ENCODE measurements around the gene SLC35F1.
"Not testable (repeated sequence)": the region's sequence is repeated elsewhere in the genome, so short reads cannot be mapped to it uniquely, and the experiment has no call there.

SLC35F1 gene

GRCh38 chr6:118016532-118016931 is 109.5 kb downstream of the SLC35F1 start:
- DNase-seq, result no peak

- DNase-seq, result no peak
Measured at GRCh38 chr6:118017301-118017848, 110.3 kb downstream of the SLC35F1 start.

- no peak for DNase-seq
Measured at GRCh38 chr6:118023771-118024170, 116.7 kb downstream of the SLC35F1 start.

- DNase-seq, result no peak
Measured at GRCh38 chr6:118029967-118030366, 122.9 kb downstream of the SLC35F1 start.

- DNase-seq, result not testable (repeated sequence)
Measured at GRCh38 chr6:118037479-118037878, 130.4 kb downstream of the SLC35F1 start.

- no peak for DNase-seq
Measured at GRCh38 chr6:118042855-118043254, 135.8 kb downstream of the SLC35F1 start.

GRCh38 chr6:118044275-118044674 is 137.2 kb downstream of the SLC35F1 start:
- DNase-seq, result no peak

GRCh38 chr6:118054082-118054481 is 147.0 kb downstream of the SLC35F1 start:
- DNase-seq, result no peak

GRCh38 chr6:118061666-118062065 is 154.6 kb downstream of the SLC35F1 start:
- no peak for DNase-seq

- no peak for DNase-seq
Measured at GRCh38 chr6:118080547-118080946, 173.5 kb downstream of the SLC35F1 start.

- DNase-seq, result no peak
Measured at GRCh38 chr6:118083711-118084110, 176.6 kb downstream of the SLC35F1 start.

GRCh38 chr6:118085665-118086064 is 178.6 kb downstream of the SLC35F1 start:
- DNase-seq, result no peak

GRCh38 chr6:118086159-118086558 is 179.1 kb downstream of the SLC35F1 start:
- DNase-seq, result no peak

GRCh38 chr6:118092086-118092485 is 185.0 kb downstream of the SLC35F1 start:
- DNase-seq, result no peak

GRCh38 chr6:118097576-118097975 is 190.5 kb downstream of the SLC35F1 start:
- no peak for DNase-seq

GRCh38 chr6:118100717-118101116 is 193.7 kb downstream of the SLC35F1 start:
- no peak for DNase-seq

GRCh38 chr6:118101220-118101619 is 194.2 kb downstream of the SLC35F1 start:
- DNase-seq, result no peak

- DNase-seq, result no peak
Measured at GRCh38 chr6:118101831-118102345, 194.8 kb downstream of the SLC35F1 start.

- DNase-seq, result no peak
Measured at GRCh38 chr6:118102401-118102800, 195.3 kb downstream of the SLC35F1 start.

GRCh38 chr6:118103381-118104146 is 196.5 kb downstream of the SLC35F1 start:
- DNase-seq, result no peak

- no peak for DNase-seq
Measured at GRCh38 chr6:118122161-118122725, 215.2 kb downstream of the SLC35F1 start.

- DNase-seq, result no peak
Measured at GRCh38 chr6:118122801-118123200, 215.7 kb downstream of the SLC35F1 start.

GRCh38 chr6:118123503-118124037 is 216.5 kb downstream of the SLC35F1 start:
- no peak for DNase-seq

GRCh38 chr6:118124851-118125250 is 217.8 kb downstream of the SLC35F1 start:
- no peak for DNase-seq

All from CD4-positive, alpha-beta T cell treated with Interleukin-15 for 1 hour (primary cell).